Endothelial cell of umbilical vein (primary cell): ENCODE data around the gene PRKCQ. TPM values are rescaled to one million over a fixed set of nuclear protein-coding genes. Genes with fewer than 3 reads are reported as not detected.

ENCODE experiments used
- BruUV-seq: library from RNA; stranded (reverse); fragments of 400-500 nt; replicated peaks from 2 replicates; lab custom pipeline; 2021; lab: Mats Ljungman, UMichigan
- CTCF ChIA-PET: fragments of 300-600, 350-600 bp; sonication (Branson Sonifier 250); formaldehyde crosslinking; loops from one replicate; lab custom pipeline; 2021; ENCODE audit warnings: antibody characterized with exemption, inconsistent platforms; lab: Charles Lee
- POLR2A ChIA-PET: fragments of 300-600, 350-600 bp; sonication (Branson Sonifier 250); formaldehyde crosslinking; loops from one replicate; lab custom pipeline; 2021; ENCODE audit warnings: antibody characterized with exemption, inconsistent platforms; lab: Charles Lee
- DNase-seq: peaks from one replicate; pipeline ENCODE4 v3.0.0-alpha.2; 2011; ENCODE audit warnings: low read depth, low spot score
- FAIRE-seq: peaks from 2 replicates; lab custom pipeline; 2011; peaks lifted over from hg19 to GRCh38; lab: Jason Lieb, UNC
- H2AFZ ChIP-seq: 2 replicates; pipeline ENCODE4 v1.6.0; 2012; ENCODE audit warnings: low read depth, low read length, control low read depth, inconsistent platforms
- H3K27ac ChIP-seq: 2 replicates; pipeline ENCODE4 v1.5.1; 2011; ENCODE audit warnings: low read depth, mild to moderate bottlenecking, control low read depth, low read length, moderate library complexity; ENCODE audit not compliant: insufficient read depth
- H3K27me3 ChIP-seq, 2 experiments: 2 replicates each; pipeline versions ENCODE4 v1.6.0 to v1.6.1; 2011; ENCODE audit warnings: low read length in 2 of 2, mixed read lengths in 1 of 2; ENCODE audit not compliant: control insufficient read depth in 2 of 2, insufficient read depth in 2 of 2
- H3K36me3 ChIP-seq, 2 experiments: 2 replicates in 1 of 2; 3 replicates in 1 of 2; pipeline ENCODE4 v1.5.1; 2011; ENCODE audit warnings: low read length in 2 of 2, mild to moderate bottlenecking in 1 of 2, moderate library complexity in 1 of 2; ENCODE audit not compliant: control insufficient read depth in 2 of 2, insufficient read depth in 2 of 2; ENCODE audit errors: extremely low read depth in 1 of 2
- H3K4me1 ChIP-seq: 3 replicates; pipeline ENCODE4 v1.5.1; 2011; ENCODE audit warnings: mild to moderate bottlenecking, low read length; ENCODE audit not compliant: control insufficient read depth, insufficient read depth; ENCODE audit errors: extremely low read depth
- H3K4me2 ChIP-seq: 2 replicates; pipeline ENCODE4 v1.6.1; 2011; ENCODE audit warnings: low read length, control low read depth, mixed read lengths; ENCODE audit not compliant: insufficient read depth
- H3K4me3 ChIP-seq, 3 experiments: fragments of 200-600 bp in 1 of 3; sonication (generic), shearing (Covaris generic) in 1 of 3; replicated peaks in 1 of 3; 2 replicates each; pipeline ENCODE4 v1.5.1; 2011 to 2016; ENCODE audit warnings: control low read depth in 3 of 3, low read length in 3 of 3, mild to moderate bottlenecking in 2 of 3, inconsistent platforms in 1 of 3, low read depth in 1 of 3, moderate library complexity in 1 of 3; ENCODE audit not compliant: insufficient read depth in 1 of 3
- H3K79me2 ChIP-seq: 2 replicates; pipeline ENCODE4 v1.6.0; 2012; ENCODE audit warnings: low read length, inconsistent platforms; ENCODE audit not compliant: control insufficient read depth, insufficient read depth
- H3K9ac ChIP-seq: replicated peaks from 2 replicates; pipeline ENCODE3; 2011; ENCODE audit warnings: low read length, control low read depth; ENCODE audit not compliant: insufficient read depth; ENCODE audit errors: extremely low read depth
- H3K9me1 ChIP-seq: replicated peaks from 3 replicates; pipeline ENCODE4 v1.6.0; 2011; ENCODE audit warnings: mild to moderate bottlenecking, low read length; ENCODE audit not compliant: control insufficient read depth, insufficient read depth; ENCODE audit errors: extremely low read depth
- H3K9me3 ChIP-seq: replicated peaks from 2 replicates; pipeline ENCODE4 v1.5.1; 2012; ENCODE audit warnings: low read length, inconsistent platforms; ENCODE audit not compliant: control insufficient read depth, insufficient read depth
- H4K20me1 ChIP-seq: replicated peaks from 2 replicates; pipeline ENCODE3; 2011; ENCODE audit warnings: mild to moderate bottlenecking, low read length; ENCODE audit not compliant: control insufficient read depth, insufficient read depth; ENCODE audit errors: extremely low read depth
- CTCF ChIP-seq, 2 donors: IDR thresholded peaks; 1 replicate in 1 of 2; 2 replicates in 1 of 2; pipeline ENCODE4 v1.5.1; 2011; ENCODE audit warnings: low read length in 2 of 2, mild to moderate bottlenecking in 2 of 2, moderate library complexity in 2 of 2, control low read depth in 1 of 2, inconsistent platforms in 1 of 2, low read depth in 1 of 2; ENCODE audit not compliant: insufficient read depth in 1 of 2; ENCODE audit errors: extremely low read depth in 1 of 2
- EZH2 ChIP-seq: IDR thresholded peaks from 2 replicates; pipeline ENCODE4 v1.6.1; 2012; ENCODE audit warnings: borderline replicate concordance, low read depth, mild to moderate bottlenecking, moderate library complexity, low read length, inconsistent platforms; ENCODE audit not compliant: severe bottlenecking
- FOS ChIP-seq: IDR thresholded peaks from 2 replicates; pipeline ENCODE4 v1.6.1; 2011; ENCODE audit warnings: mild to moderate bottlenecking, low read length, moderate library complexity, borderline replicate concordance; ENCODE audit not compliant: insufficient read depth
- GATA2 ChIP-seq: IDR thresholded peaks from 2 replicates; pipeline ENCODE4 v1.7.0; 2011; ENCODE audit warnings: low read depth, mild to moderate bottlenecking, moderate library complexity, mixed read lengths, low read length; ENCODE audit not compliant: insufficient read length, insufficient read depth
- JUN ChIP-seq: IDR thresholded peaks from 2 replicates; pipeline ENCODE4 v1.6.1; 2011; ENCODE audit warnings: borderline replicate concordance, low read depth; ENCODE audit not compliant: insufficient read length, insufficient read depth
- MAX ChIP-seq: IDR thresholded peaks from 2 replicates; pipeline ENCODE4 v1.6.1; 2011; ENCODE audit not compliant: insufficient read depth, insufficient read length
- MYC ChIP-seq: IDR thresholded peaks from one replicate; pipeline ENCODE4 v1.6.1; 2011; ENCODE audit warnings: mild to moderate bottlenecking, low read depth, low read length
- POLR2A ChIP-seq: IDR thresholded peaks from 2 replicates; pipeline ENCODE4 v1.6.1; 2012; ENCODE audit warnings: low read depth, mild to moderate bottlenecking, control low read depth, low read length
- POLR2AphosphoS5 ChIP-seq: IDR thresholded peaks from 2 replicates; pipeline ENCODE4 v1.6.1; 2012; ENCODE audit warnings: low read depth, mild to moderate bottlenecking, control low read depth, low read length, moderate library complexity; ENCODE audit not compliant: insufficient read depth
- dilution Hi-C: fragments of 300-500 bp; cut with MboI; formaldehyde crosslinking; loops from one replicate; pipeline ENCODE4 v1.15.0; 2019; ENCODE audit warnings: low sequenced_read_pairs; ENCODE audit not compliant: extremely low pct_ligation_motif_present
- intact Hi-C: fragments of 100-400 bp; cut with micrococcal nuclease; formaldehyde crosslinking; loops from one replicate; pipeline ENCODE4 v1.10.0; 2022
- polyA plus RNA-seq, 4 experiments: library from polyadenylated mRNA; depleted of rRNA in 3 of 4; stranded (reverse) in 3 of 4; unstranded in 1 of 4; fragments of >200 nt; gene quantifications; 2 replicates each; pipeline versions ENCODE4 v1.2.1 to v1.2.3, GENCODE V29; 2011 to 2012; ENCODE audit warnings: missing spikeins in 1 of 4
- total RNA-seq: library from RNA; stranded (reverse); gene quantifications from 2 replicates; pipeline ENCODE4 v1.2.3, GENCODE V29; 2021

Gene PRKCQ
- total and polyA plus RNA-seq, 2 donors (not counting 3 experiments of a cell fraction or from before 2014, with no cell fraction given) = 0.32 to 0.55 TPM

- FAIRE-seq (no peak), DNase-seq (no peak)
- H3K27me3 ChIP-seq = no peaks in the 10 kb centered on the region
- BruUV-seq = no TSS peak
- ChIA-PET CTCF (interaction anchor here (1.6 kb wide), 1 partner anchor 11 kb away, joined by 14 read pairs; no protein-coding TSS in a partner anchor), POLR2A (no interaction called here)
- no peak overlapping the region for H3K4me2 ChIP-seq
- TF ChIP-seq EZH2 (no peak), MAX (no peak)
- no peaks in the 10 kb centered on the region for H3K9me1 ChIP-seq
- H3K4me3 ChIP-seq = no peak overlapping the region
- dilution Hi-C loops = no loop called here
- H3K36me3 ChIP-seq = no peaks in the 10 kb centered on the region
- H3K79me2 ChIP-seq = no peaks in the 10 kb centered on the region
- no peak overlapping the region for H2AFZ ChIP-seq
- intact Hi-C loops = no loop called here
- no peaks in the 10 kb centered on the region for H4K20me1 ChIP-seq
- H3K27ac ChIP-seq = no peak overlapping the region
- no peaks in the 10 kb centered on the region for H3K9me3 ChIP-seq
- no peaks in the 10 kb centered on the region for H3K4me1 ChIP-seq
- no peak overlapping the region for H3K9ac ChIP-seq
Measured at GRCh38 chr10:6390213-6390845, 189.7 kb downstream of the PRKCQ start.

- H4K20me1 ChIP-seq = no peaks in the 10 kb centered on the region
- no peaks in the 10 kb centered on the region for H3K27me3 ChIP-seq
- intact Hi-C loops (no loop called here), dilution Hi-C loops (no loop called here)
- H3K9me3 ChIP-seq = no peaks in the 10 kb centered on the region
- FAIRE-seq (no peak), DNase-seq (no peak)
- H3K9ac ChIP-seq = no peak overlapping the region
- no peaks in the 10 kb centered on the region for H3K36me3 ChIP-seq
- ChIA-PET CTCF (interaction anchor here (1.2 kb wide), 1 partner anchor 14 kb away, joined by 8 read pairs; no protein-coding TSS in a partner anchor), POLR2A (no interaction called here)
- no peak for TF ChIP-seq POLR2A
- TF ChIP-seq FOS = no peak
- TF ChIP-seq CTCF (IDR thresholded peaks at IDR 0.05; ENCODE audit: extremely low read depth in 1 of 2, insufficient read depth in 1 of 2, low read depth in 1 of 2, low read length in 2 of 2) = no peak
- no peak for TF ChIP-seq MAX
- TF ChIP-seq EZH2 = no peak
- TF ChIP-seq MYC = no peak
- TF ChIP-seq JUN = no peak
- TF ChIP-seq POLR2AphosphoS5 = no peak
- no peak for TF ChIP-seq GATA2
- H3K4me1 ChIP-seq = no peaks in the 10 kb centered on the region
- H2AFZ ChIP-seq = no peak overlapping the region
- BruUV-seq = no TSS peak
- H3K79me2 ChIP-seq = no peaks in the 10 kb centered on the region
- no peak overlapping the region for H3K27ac ChIP-seq
- no peaks in the 10 kb centered on the region for H3K9me1 ChIP-seq
- no peak overlapping the region for H3K4me2 ChIP-seq
- no peak overlapping the region for H3K4me3 ChIP-seq
Measured at GRCh38 chr10:6388261-6388893, 191.7 kb downstream of the PRKCQ start.
